Ishikawa (cell line): ENCODE measurements around the gene RGS6.

Experiments used
- CEBPB ChIP-seq: IDR thresholded peaks from 2 replicates; pipeline ENCODE4 v1.6.1; 2012
- CREB1 ChIP-seq: IDR thresholded peaks from 2 replicates; pipeline ENCODE4 v1.6.1; 2012; ENCODE audit warnings: low read depth
- EGR1 ChIP-seq: IDR thresholded peaks from 2 replicates; pipeline ENCODE4 v1.6.1; 2012
- EP300 ChIP-seq: IDR thresholded peaks from 2 replicates; pipeline ENCODE4 v1.6.1; 2012; ENCODE audit warnings: borderline replicate concordance
- FOXM1 ChIP-seq: IDR thresholded peaks from 2 replicates; pipeline ENCODE4 v1.6.1; 2012; ENCODE audit warnings: low read depth, borderline replicate concordance
- MAX ChIP-seq: IDR thresholded peaks from 2 replicates; pipeline ENCODE4 v1.6.1; 2012
- NFIC ChIP-seq: IDR thresholded peaks from 2 replicates; pipeline ENCODE4 v1.6.1; 2012
- RAD21 ChIP-seq: IDR thresholded peaks from 2 replicates; pipeline ENCODE4 v1.6.1; 2012; ENCODE audit warnings: low read depth
- REST ChIP-seq: IDR thresholded peaks from 2 replicates; pipeline ENCODE4 v1.6.1; 2012; ENCODE audit warnings: low read depth, mild to moderate bottlenecking
- TAF1 ChIP-seq: IDR thresholded peaks from 2 replicates; pipeline ENCODE4 v1.6.1; 2012; ENCODE audit warnings: low read depth, mild to moderate bottlenecking
- TCF12 ChIP-seq: IDR thresholded peaks from 2 replicates; pipeline ENCODE4 v1.6.1; 2012; ENCODE audit warnings: low read depth
- TEAD4 ChIP-seq: IDR thresholded peaks from 2 replicates; pipeline ENCODE4 v1.6.1; 2012
- USF1 ChIP-seq: IDR thresholded peaks from 2 replicates; pipeline ENCODE4 v1.6.1; 2012
- YY1 ChIP-seq: IDR thresholded peaks from 2 replicates; pipeline ENCODE4 v1.6.1; 2012; ENCODE audit warnings: low read depth
- ZBTB7A ChIP-seq: IDR thresholded peaks from 2 replicates; pipeline ENCODE4 v1.6.1; 2012; ENCODE audit warnings: low read depth

The RGS6 gene

GRCh38 chr14:72023128-72024042, 91.2 kb downstream of the RGS6 start:
- no peak for TF ChIP-seq CEBPB
- TF ChIP-seq EP300: no peak
- no peak for TF ChIP-seq TCF12
- TF ChIP-seq YY1: no peak
- no peak for TF ChIP-seq FOXM1
- TF ChIP-seq USF1: no peak
- TF ChIP-seq TEAD4: no peak
- TF ChIP-seq EGR1: no peak
- TF ChIP-seq ZBTB7A: no peak
- TF ChIP-seq RAD21: no peak
- TF ChIP-seq REST: no peak
- no peak for TF ChIP-seq TAF1
- no peak for TF ChIP-seq MAX

GRCh38 chr14:72024043-72024407, 91.8 kb downstream of the RGS6 start:
- TF ChIP-seq REST (no peak), RAD21 (peak; percentile 42; the same call in 1 of the 2 replicates)

GRCh38 chr14:72024504-72024903, 92.3 kb downstream of the RGS6 start:
- TF ChIP-seq FOXM1 (no peak), USF1 (no peak), EGR1 (no peak), TEAD4 (no peak), NFIC (no peak), YY1 (no peak), TAF1 (no peak), MAX (no peak), REST (no peak), CEBPB (no peak), TCF12 (no peak), EP300 (no peak)

GRCh38 chr14:72026536-72026935, 94.3 kb downstream of the RGS6 start:
- TF ChIP-seq EP300 (no peak), REST (no peak), RAD21 (no peak), CREB1 (no peak), TCF12 (no peak), ZBTB7A (no peak), USF1 (no peak), FOXM1 (no peak), CEBPB (no peak), TEAD4 (no peak), TAF1 (no peak), YY1 (no peak), EGR1 (no peak), MAX (no peak), NFIC (no peak)
